ENCODE results near the gene RPS6KA2.

DNA sequence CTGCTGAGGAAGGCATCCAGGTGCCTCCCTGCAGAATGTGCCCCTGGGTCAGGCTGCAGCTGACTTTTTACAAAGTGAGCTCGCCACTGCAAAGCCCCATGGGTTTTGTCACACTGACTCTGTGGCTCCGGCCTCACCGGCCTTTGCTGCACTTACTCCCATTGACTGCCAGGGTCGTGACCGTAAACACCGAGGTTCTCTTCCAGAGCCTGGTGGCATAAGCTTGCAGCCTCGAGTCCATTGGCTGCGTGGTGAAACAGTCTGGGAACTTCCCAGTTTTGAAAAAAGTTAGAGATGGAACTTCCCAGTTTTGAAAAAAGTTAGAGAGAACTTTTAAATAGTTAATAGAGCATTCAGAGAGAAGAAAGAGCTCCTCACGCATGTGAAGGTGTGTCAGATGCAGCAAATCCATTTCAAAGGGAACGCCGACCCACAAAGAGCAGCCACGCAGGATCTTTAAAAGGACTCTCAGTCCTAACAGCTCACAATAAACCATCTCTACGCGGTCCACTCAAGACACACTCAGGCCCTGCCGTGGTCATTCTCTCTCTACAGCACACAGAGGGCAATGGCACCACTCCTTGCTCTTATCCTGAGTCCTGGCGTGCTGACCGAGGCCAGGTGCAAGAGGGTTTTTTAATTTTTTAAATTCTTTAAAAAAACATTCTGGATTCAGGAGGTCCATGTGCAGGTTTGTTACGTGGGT, 53.4 kb downstream of the RPS6KA2 start:
- TF ChIP-seq, protein P1, sequence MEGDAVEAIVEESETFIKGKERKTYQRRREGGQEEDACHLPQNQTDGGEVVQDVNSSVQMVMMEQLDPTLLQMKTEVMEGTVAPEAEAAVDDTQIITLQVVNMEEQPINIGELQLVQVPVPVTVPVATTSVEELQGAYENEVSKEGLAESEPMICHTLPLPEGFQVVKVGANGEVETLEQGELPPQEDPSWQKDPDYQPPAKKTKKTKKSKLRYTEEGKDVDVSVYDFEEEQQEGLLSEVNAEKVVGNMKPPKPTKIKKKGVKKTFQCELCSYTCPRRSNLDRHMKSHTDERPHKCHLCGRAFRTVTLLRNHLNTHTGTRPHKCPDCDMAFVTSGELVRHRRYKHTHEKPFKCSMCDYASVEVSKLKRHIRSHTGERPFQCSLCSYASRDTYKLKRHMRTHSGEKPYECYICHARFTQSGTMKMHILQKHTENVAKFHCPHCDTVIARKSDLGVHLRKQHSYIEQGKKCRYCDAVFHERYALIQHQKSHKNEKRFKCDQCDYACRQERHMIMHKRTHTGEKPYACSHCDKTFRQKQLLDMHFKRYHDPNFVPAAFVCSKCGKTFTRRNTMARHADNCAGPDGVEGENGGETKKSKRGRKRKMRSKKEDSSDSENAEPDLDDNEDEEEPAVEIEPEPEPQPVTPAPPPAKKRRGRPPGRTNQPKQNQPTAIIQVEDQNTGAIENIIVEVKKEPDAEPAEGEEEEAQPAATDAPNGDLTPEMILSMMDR (IDR thresholded peaks at IDR 0.05), result no peak
- TF ChIP-seq POLR2A (IDR thresholded peaks at IDR 0.05), result no peak

Data from testis (tissue), 2 donors.